HepG2 (cell line): ENCODE data around the gene PCIF1. TPM values are rescaled to one million over a fixed set of nuclear protein-coding genes. Genes with fewer than 3 reads are reported as not detected.

Experiments
- DNMT3B ChIP-seq: conservative IDR thresholded peaks from 2 replicates; pipeline ENCODE4 v1.6.1; 2016; ENCODE audit warnings: missing biosample characterization, control low read depth
- ERF ChIP-seq: IDR thresholded peaks from 2 replicates; pipeline ENCODE4 v1.6.1; 2018; ENCODE audit warnings: missing biosample characterization, missing genetic modification reagents
- KLF9 ChIP-seq: IDR thresholded peaks from 2 replicates; pipeline ENCODE4 v1.6.1; 2016; ENCODE audit warnings: low read depth
- RARA ChIP-seq: IDR thresholded peaks from 2 replicates; pipeline ENCODE4 v1.6.1; 2016; ENCODE audit warnings: missing genetic modification reagents, missing compliant biosample characterization
- RBFOX2 ChIP-seq: fragments of 200-400 bp; formaldehyde crosslinking; IDR thresholded peaks from 2 replicates; pipeline ENCODE4 v1.6.1; 2017; ENCODE audit warnings: low read depth, mild to moderate bottlenecking, low read length
- SAP130 ChIP-seq: IDR thresholded peaks from 2 replicates; pipeline ENCODE4 v1.6.1; 2016; ENCODE audit warnings: low read depth
- SRF ChIP-seq: IDR thresholded peaks from 2 replicates; pipeline ENCODE4 v1.6.1; 2011; ENCODE audit warnings: mild to moderate bottlenecking, low read depth, low read length, moderate library complexity
- ZFP41 ChIP-seq: sonication (generic); formaldehyde crosslinking; IDR thresholded peaks from 2 replicates; pipeline ENCODE4 v1.4.0; 2020; ENCODE audit warnings: mild to moderate bottlenecking, missing genetic modification reagents, borderline replicate concordance
- ZNF138 ChIP-seq: sonication (generic); formaldehyde crosslinking; IDR thresholded peaks from 2 replicates; pipeline ENCODE4 v1.5.0; 2020; ENCODE audit warnings: mild to moderate bottlenecking, low read depth, missing genetic modification reagents
- ZNF564 ChIP-seq: sonication (generic); formaldehyde crosslinking; IDR thresholded peaks from 2 replicates; pipeline ENCODE4 v1.8.1; 2023; ENCODE audit warnings: mild to moderate bottlenecking, missing genetic modification reagents
- ZNF777 ChIP-seq: sonication (generic); formaldehyde crosslinking; IDR thresholded peaks from 2 replicates; pipeline ENCODE4 v1.4.0; 2020; ENCODE audit warnings: missing genetic modification reagents
- polyA plus RNA-seq, 8 experiments: library from polyadenylated mRNA; depleted of rRNA in 3 of 8; stranded (reverse) in 7 of 8; unstranded in 1 of 8; fragments of >200 nt; fragmentation: Illumina TruSeq in 4 of 8; extraction: Trizol in 4 of 8; gene quantifications; 2 replicates each; pipeline versions ENCODE4 v1.2.1 to v1.2.3, GENCODE V29; 2011 to 2016; ENCODE audit warnings: low read depth in 4 of 8, missing spikeins in 1 of 8, mixed read lengths in 1 of 8; ENCODE audit not compliant: insufficient read depth in 1 of 8
- total RNA-seq, 5 experiments: library from RNA; depleted of rRNA; stranded (reverse); fragments of >200 nt; fragmentation: Illumina TruSeq; extraction: Trizol; gene quantifications; 2 replicates each; pipeline ENCODE4 v1.2.3, GENCODE V29; 2016; ENCODE audit warnings: low read depth in 1 of 5
- TF ChIP-seq, protein P1 (sequence below), 2 experiments: IDR thresholded peaks; 2 replicates each; pipeline ENCODE4 v1.6.1; 2011 to 2012; ENCODE audit warnings: low read length in 2 of 2, borderline replicate concordance in 1 of 2, low read depth in 1 of 2, mild to moderate bottlenecking in 1 of 2, moderate library complexity in 1 of 2
- TF ChIP-seq, protein P2 (sequence below): sonication (generic); formaldehyde crosslinking; IDR thresholded peaks from 2 replicates; pipeline ENCODE4 v1.4.0; 2020; ENCODE audit warnings: missing genetic modification reagents
- TF ChIP-seq, protein P3 (sequence below): sonication (generic); formaldehyde crosslinking; IDR thresholded peaks from 2 replicates; pipeline ENCODE4 v1.4.0; 2020; ENCODE audit warnings: mild to moderate bottlenecking, missing genetic modification reagents

Gene PCIF1
- total and polyA plus RNA-seq, 2 of the 13 experiments (the other 11 are each of a cell fraction or from before 2014, with no cell fraction given) = 20.9 to 24.4 TPM

DNA sequence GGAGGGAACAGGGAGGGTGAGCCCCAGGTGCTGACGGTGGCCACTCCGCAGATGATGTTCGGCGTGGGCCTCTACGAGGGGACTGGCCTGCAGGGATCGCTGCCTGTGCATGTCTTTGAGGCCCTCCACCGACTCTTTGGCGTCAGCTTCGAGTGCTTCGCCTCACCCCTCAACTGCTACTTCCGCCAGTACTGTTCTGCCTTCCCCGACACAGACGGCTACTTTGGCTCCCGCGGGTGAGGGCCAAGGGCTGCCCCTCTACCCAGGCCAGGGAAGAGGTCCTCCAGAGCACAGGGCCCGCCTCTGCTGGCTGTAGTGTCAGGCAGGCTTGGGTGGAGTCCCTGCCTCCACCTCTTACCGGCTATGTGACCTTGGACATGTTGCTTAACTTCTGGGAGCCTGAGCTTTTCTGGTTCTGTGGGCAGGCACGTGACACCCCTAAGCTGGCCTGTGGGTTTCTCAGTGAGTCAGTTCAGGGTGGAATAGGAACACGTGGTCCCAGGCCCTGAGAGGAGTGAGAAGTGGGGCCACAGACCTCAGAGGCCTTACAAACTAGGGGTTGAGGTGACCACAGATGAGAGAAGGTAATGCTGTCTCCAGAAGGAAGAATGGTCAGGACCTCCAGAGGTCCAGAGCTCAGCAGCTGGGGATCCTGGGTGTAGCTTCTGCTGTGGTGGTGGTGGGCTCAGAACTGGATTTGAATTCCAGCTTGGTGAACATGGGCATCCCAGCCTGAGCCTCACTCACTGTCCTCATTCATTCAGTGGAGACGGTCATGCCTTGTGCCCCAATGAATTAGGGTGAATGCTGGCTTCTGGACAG, 11.9 kb downstream of the PCIF1 start (continued):
- TF ChIP-seq DNMT3B (CRISPR knock-in tag) (peak; percentile 99), ZNF564 (CRISPR knock-in tag) (peak; percentile 84; the same call in 1 of the 2 replicates), ERF (peak; percentile 92; the same call in 1 of the 2 replicates), RARA (CRISPR knock-in tag) (peak; percentile 90), KLF9 (CRISPR knock-in tag) (peak; percentile 94), SAP130 (CRISPR knock-in tag) (peak; percentile 99), SRF (no peak), ZNF138 (CRISPR knock-in tag) (no peak), RBFOX2 (no peak; the same call in 1 of the 2 replicates), ZFP41 (CRISPR knock-in tag) (no peak), ZNF777 (CRISPR knock-in tag) (peak; percentile 36; the same call in 1 of the 2 replicates)
- TF ChIP-seq, protein P1, sequence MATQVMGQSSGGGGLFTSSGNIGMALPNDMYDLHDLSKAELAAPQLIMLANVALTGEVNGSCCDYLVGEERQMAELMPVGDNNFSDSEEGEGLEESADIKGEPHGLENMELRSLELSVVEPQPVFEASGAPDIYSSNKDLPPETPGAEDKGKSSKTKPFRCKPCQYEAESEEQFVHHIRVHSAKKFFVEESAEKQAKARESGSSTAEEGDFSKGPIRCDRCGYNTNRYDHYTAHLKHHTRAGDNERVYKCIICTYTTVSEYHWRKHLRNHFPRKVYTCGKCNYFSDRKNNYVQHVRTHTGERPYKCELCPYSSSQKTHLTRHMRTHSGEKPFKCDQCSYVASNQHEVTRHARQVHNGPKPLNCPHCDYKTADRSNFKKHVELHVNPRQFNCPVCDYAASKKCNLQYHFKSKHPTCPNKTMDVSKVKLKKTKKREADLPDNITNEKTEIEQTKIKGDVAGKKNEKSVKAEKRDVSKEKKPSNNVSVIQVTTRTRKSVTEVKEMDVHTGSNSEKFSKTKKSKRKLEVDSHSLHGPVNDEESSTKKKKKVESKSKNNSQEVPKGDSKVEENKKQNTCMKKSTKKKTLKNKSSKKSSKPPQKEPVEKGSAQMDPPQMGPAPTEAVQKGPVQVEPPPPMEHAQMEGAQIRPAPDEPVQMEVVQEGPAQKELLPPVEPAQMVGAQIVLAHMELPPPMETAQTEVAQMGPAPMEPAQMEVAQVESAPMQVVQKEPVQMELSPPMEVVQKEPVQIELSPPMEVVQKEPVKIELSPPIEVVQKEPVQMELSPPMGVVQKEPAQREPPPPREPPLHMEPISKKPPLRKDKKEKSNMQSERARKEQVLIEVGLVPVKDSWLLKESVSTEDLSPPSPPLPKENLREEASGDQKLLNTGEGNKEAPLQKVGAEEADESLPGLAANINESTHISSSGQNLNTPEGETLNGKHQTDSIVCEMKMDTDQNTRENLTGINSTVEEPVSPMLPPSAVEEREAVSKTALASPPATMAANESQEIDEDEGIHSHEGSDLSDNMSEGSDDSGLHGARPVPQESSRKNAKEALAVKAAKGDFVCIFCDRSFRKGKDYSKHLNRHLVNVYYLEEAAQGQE (IDR thresholded peaks at IDR 0.05; ENCODE audit: borderline replicate concordance in 1 of 2, low read depth in 1 of 2, low read length in 2 of 2) = no peak
- TF ChIP-seq, protein P2, sequence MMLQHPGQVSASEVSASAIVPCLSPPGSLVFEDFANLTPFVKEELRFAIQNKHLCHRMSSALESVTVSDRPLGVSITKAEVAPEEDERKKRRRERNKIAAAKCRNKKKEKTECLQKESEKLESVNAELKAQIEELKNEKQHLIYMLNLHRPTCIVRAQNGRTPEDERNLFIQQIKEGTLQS (CRISPR knock-in tag) = no peak; the same call in 1 of the 2 replicates
- TF ChIP-seq, protein P3, sequence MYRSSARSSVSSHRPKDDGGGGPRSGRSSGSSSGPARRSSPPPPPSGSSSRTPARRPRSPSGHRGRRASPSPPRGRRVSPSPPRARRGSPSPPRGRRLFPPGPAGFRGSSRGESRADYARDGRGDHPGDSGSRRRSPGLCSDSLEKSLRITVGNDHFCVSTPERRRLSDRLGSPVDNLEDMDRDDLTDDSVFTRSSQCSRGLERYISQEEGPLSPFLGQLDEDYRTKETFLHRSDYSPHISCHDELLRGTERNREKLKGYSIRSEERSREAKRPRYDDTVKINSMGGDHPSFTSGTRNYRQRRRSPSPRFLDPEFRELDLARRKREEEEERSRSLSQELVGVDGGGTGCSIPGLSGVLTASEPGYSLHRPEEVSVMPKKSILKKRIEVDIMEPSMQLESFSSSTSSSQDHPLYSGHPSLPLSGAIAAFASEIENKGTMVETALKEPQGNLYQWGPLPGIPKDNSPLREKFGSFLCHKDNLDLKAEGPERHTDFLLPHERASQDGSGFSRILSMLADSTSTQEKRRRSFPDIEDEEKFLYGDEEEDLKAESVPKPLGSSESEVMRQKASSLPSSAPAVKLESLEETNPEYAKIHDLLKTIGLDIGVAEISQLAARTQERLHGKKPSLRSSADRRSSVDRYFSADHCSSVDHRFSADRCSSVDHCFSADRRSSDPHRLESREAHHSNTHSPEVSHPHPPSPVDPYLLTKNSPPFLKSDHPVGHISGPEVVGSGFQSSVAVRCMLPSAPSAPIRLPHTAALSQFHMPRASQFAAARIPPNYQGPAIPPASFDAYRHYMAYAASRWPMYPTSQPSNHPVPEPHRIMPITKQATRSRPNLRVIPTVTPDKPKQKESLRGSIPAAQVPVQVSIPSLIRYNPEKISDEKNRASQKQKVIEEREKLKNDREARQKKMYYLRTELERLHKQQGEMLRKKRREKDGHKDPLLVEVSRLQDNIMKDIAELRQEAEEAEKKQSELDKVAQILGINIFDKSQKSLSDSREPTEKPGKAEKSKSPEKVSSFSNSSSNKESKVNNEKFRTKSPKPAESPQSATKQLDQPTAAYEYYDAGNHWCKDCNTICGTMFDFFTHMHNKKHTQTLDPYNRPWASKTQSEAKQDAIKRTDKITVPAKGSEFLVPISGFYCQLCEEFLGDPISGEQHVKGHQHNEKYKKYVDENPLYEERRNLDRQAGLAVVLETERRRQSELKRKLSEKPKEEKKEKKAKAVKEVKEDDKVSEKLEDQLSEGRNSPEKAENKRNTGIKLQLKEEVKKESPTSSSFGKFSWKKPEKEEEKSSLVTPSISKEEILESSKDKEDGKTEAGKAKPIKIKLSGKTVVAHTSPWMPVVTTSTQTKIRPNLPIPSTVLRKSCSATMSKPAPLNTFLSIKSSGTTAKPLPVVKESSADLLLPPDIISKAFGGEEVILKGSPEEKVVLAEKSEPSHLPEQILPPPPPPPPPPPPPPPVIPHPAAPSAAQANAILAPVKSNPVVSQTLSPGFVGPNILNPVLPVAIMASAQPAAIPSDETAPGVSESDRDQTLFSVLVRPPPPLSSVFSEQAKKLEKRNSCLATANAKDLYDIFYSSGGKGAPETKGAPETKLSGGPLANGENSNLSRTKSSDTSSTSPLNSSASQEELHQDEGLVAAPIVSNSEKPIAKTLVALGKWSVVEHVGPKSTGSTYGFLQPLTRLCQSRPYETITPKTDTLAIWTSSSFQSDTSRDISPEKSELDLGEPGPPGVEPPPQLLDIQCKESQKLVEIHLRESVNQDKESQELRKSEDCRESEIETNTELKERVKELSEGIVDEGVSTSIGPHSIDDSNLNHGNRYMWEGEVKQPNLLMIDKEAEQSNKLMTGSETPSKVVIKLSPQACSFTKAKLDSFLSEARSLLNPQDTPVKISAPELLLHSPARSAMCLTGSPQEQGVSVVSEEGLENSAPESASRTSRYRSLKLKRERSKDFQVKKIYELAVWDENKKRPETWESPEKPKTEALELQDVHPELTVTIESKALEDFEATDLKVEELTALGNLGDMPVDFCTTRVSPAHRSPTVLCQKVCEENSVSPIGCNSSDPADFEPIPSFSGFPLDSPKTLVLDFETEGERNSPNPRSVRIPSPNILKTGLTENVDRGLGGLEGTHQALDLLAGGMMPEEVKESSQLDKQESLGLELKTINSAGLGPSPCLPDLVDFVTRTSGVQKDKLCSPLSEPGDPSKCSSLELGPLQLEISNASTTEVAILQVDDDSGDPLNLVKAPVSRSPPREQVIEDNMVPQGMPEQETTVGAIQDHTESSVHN = peak; percentile 82
